HG03565 (cell line): ENCODE data around the gene CHP2.
"Not testable (repeated sequence)": the region's sequence is repeated elsewhere in the genome, so short reads cannot be mapped to it uniquely, and the experiment has no call there.

Experiments
- ATAC-seq: cut with Tn5 transposase; IDR thresholded peaks from one replicate; pipeline ENCODE4 v1.9.1; 2021; ENCODE audit warnings: mild to moderate bottlenecking, moderate library complexity; ENCODE audit not compliant: unreplicated experiment

CHP2 gene

DNA sequence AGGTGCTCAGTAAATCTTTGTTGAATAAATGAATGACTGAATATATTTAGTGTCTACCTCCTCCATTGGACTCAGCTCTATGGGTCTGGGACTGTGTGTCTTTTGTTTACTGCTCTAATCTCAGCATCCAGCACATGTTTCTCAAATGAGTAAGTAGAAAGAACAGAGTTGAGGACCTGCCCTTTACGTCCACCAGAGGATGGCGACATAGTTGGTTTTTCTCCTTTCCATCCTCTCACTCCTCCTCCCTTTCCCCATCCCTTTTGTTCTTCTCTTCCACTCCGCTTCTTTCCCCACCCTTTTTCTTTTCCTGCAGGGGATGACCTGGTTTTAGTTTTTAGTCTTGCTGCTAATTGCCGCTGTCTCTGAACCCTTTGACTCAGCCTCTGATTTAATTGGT lies 12.1 kb upstream of the CHP2 start:
- no peak for ATAC-seq

DNA sequence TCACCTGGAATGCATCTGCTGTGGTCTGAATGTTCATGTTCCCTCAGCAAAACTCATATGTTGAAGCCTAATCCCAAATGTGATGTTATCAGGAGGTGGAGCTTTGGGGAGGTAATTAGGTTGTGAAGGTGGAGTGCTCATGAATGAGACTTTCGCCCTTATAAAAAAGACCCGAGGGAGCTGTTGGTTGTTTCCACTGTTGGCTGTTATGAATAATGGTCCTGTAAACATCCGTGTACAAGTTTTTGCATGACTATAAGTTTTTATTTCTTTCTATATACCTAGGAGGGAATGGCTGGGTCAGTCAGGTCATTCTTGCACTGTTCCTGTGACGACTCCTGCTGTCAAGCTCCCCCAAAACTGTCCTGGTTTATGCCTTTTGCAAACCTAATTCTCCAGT lies 9.6 kb upstream of the CHP2 start:
- no peak for ATAC-seq

DNA sequence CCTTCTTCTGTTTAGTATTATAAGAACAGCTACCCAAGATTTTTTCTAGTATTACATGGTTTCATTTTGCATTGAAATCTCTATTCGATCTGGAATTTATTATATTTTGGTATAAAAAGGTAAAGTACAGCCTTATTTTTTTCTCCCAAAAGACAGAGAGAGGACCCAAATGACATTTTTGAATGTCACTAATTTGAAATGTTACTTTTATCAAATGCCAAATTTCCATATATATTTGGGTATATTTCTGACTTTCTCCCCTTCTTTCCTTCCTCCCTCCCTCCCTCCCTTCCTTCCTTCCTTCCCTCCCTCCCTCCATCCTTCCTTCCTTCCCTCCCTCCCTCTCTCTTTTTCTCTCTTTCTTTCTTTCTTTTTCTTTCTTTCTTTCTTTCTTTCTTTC lies 6.2 kb upstream of the CHP2 start:
- ATAC-seq: no peak

DNA sequence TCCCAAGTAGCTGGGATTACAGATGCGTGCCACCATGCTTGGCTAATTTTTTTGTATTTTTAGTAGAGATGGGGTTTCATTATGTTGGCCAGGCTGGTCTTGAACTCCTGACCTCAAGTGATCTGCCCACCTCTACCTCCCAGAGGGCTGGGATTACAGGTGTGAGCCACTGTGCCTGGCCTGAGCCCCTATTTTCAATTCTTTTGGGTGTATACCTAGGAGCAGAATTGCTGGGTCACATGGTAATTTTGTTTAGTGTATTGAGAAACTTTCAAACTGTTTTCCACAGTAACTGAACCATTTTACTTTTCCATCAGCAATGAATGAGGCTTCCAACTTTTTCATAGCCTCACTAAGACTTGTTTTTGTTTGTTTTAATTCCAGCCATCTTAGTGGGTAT lies 3.8 kb upstream of the CHP2 start:
- not testable (repeated sequence) for ATAC-seq

DNA sequence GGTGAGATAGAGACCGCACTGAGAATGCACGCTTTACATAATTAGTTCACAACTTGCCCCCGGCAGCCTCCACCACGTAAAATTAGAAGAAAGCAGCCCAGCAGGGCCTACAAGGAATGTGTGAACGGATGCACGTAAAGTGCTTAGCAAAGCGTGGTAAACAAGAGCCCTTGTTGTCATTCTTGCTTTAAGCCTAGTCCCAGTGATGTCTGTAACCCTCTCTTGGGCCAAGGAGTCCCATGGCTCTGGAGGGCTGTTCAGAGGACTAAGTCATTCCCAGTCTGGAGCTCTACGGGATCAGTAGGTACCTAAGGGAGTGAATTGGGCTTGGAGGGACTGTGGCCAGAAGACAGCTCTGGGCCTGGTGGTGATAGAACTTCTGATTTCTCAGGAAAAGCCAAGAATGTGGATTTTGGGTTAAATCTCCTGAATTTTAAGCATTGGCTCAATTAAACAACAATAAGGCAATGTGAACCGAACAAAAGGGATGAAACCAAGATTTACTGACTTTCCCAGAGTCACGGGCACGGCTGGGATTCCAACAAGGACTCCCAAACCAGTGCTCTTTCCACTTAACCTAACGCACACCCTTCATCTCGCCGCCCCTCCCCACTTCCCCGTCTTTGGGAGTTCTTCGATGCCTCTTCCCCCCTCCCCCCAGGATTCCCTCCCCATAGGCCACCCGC lies 775 bp upstream of the CHP2 start:
- no peak for ATAC-seq

DNA sequence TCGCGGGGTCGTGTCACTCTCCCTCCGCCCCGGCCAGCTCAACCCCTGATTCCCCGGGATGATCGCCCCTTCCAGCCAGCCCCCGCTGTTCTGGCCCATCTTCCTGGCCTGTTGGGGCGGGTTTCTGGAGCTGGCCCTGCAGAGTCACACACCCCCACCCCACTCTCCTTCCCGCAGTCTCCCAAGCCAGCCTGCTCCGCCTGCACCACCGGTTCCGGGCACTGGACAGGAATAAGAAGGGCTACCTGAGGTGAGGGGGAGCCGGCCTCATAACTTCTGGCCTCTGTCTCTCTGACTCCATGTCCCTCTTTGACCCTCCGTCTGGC lies 621 bp downstream of the CHP2 start:
- no peak for ATAC-seq

DNA sequence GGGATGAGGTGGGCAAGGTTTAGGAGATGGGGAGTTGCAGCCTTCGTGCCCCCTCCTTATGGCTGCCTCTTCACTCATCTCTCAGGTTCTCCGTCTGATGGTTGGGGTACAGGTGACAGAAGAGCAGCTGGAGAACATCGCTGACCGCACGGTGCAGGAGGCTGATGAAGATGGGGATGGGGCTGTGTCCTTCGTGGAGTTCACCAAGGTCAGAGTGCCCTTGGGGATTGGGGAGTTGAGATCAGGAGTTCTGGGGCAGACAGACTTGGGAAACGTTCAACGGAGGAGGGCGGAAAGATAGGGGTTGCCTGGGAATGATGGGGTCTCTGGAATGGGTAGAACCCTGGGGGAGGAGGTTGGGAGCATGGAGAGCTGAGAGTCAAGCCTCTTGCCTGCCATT lies 2.3 kb downstream of the CHP2 start:
- ATAC-seq: no peak

DNA sequence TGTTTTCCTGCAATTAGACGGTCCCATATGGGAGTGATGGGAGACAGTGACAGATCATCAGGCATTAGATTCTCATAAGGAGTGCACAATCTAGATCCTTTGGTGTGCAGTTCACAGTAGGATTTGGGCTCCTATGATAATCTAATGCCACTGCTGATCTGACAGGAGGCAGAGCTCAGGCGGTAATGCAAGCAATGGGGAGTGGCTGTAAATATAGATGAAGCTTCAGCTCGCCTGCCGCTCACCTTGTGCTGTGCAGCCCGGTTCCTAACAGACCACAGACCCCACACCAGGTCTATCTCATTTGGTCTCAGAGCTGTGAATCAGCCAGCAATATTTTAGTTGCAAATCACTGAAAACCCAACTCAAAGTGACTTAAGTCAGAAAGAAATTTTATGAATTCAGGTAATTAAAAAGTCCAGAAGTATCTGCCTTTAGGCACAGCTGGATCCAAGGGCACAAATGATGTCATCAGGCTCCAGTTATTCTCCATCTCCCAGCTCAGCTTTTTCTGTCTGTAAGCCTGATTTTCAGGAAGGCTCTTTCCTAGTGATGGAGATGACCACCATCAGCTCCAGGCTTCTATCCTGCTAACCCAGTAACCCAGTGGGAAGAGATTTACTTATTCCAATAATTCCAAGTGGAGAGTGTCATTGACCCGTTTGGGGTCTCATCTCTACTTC lies 3.3 kb downstream of the CHP2 start:
- ATAC-seq: no peak

DNA sequence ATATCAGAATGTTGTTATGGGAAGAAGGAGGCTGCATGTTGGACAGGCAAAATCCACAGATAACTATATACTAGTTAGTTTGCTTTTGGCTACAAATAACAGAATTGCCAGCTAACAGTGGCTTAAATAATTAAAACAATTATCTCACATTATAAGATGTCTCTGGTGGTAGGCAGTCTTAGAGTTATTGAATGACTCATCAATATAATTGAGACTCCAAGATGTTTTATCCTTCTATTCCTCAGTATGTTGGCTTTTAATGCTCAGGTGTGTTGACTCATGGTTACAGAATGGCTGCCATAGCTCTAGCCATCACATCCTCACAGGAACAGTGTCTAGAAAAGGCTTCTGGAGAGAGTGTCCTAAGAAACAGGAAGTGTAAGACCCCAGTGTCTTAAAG lies 11.1 kb downstream of the CHP2 start:
- no peak for ATAC-seq

DNA sequence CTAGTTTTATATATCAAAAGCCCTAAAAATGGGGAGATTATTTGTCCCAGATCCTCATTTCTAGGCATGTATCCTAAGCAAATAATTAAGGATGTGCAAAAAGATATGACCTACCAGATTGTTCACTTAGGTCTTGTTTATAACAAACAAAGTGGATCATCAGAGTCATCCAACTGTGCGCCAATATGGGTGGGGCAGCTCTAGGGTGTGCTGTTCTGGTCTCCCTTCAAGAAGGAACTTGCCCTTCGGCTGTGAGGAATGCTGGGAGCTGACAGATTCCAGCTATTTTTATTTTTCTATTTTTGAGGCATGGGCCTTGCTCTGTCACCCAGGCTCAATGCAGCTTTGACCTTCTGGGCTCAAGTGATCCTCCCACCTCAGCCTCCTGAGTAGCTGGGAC lies 13.8 kb downstream of the CHP2 start:
- no peak for ATAC-seq

DNA sequence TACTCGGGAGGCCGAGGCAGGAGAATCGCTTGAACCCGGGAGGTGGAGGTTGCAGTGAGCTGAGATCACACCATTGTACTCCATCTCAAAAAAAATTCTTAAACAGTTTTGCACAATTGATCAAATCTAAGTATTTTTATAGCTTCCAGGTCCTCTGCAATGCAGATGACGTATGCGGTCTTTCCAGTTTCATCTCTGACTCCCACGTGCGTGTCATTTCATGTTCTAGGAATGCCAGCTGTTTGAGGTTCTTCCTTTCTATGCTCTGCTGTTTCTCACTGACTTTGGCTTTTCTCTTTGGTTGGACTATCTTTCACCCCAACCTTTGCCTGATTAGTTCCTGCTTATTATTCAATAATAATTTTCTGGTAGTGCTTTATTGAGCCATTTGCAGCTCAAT lies 16.2 kb downstream of the CHP2 start:
- ATAC-seq: no peak

DNA sequence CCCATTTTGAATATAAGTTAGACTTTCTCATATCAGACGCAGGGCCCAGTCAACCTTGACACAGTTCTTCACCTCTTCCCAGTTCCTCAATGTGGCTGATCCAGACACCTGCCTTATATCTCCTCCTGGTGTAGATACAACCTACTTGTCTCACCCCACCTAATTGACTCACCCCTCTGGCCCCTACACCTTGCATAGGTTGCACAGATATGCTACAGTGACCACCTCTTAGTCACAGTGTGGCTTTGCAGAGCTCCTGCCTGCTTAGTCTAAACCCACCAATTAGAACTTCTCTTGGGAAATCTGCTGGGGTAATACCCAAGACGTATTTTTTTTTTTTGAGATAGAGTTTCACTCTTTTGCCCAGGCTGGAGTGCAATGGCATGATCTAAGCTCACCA lies 16.8 kb downstream of the CHP2 start:
- ATAC-seq: no peak

DNA sequence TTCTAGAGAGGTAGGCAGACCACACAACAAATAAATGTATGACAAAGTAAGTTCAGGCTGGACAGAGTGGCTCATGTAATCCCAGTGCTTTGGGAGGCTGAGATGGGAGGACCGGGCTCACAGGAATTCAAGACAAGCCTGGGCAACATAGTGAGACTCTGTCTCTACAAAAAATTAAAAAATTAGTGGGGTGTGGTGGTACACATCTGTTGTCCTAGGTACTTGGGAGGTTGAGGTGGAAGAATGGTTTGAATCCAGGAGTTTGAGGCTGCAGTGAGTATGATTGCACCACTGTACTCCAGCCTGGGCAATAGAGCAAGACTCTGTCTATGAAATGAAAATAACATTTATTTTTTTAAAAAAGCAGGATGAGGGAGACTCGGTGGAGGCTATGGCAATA lies 18.5 kb downstream of the CHP2 start:
- no peak for ATAC-seq

DNA sequence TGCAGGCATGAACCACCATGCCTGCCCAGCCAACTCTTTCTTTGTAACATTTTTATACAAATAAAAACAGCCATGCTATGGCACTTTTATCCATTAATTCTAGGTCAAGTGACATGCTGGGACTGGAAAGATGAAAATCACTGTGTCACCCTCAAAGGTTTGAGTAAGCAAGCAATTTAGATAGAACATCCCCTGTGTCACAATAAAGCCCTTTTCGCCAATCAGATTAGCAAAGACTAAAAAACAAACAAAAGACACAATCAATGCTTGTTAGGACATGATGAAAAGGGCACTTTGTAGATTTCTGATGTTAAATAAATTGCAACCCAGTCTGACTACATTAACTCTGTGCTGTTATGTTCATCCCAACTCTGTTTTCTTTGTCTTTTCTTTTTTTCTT lies 26.4 kb downstream of the CHP2 start:
- ATAC-seq: no peak

DNA sequence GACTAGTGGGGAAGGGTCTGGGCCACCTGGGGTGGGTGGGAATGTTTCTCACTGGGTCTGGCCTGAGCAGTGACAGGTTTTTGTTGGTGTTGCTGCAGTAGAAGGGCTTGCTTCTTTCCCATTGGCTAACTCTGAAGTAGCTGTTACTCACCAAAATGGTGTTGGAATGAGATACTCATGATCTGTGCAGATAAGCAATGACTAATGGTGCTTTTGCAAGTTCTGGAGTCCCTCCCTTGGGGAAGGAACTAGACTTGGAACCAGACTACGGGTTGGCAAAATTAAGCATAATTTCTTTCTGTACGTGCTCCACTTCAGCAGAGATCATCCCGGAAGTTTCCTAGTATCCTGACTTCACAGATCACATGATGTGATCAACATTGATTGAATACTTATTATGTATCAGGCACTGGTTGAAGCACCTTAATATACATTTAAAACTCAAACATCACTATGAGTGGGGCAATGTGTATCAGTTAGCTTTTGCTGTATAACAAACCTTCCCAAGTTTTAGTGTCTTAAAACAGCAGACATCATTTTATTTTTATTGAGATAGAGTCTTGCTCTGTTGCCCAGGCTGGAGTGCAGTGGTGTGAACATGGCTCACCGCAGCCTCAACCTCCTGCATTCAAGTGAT lies 30.1 kb downstream of the CHP2 start:
- no peak for ATAC-seq

DNA sequence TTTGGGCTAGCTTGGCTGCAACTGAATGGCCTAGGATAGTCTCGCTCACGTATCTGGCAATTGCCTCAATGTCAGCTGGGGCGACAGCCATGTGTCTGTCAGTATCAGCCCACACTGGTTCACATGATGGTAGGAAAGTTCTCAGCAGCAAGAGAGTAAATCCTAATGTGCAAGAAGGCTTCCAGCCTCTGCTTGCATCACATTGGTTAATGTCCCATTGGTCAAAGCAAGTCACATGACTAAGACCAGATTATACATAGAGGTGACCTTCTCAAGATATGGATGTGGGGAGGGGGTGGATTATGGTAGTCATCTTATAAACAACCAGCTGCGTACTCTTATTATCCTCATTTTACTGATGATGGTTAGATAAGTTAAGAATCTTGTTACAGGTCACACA lies 31.0 kb downstream of the CHP2 start:
- no peak for ATAC-seq

DNA sequence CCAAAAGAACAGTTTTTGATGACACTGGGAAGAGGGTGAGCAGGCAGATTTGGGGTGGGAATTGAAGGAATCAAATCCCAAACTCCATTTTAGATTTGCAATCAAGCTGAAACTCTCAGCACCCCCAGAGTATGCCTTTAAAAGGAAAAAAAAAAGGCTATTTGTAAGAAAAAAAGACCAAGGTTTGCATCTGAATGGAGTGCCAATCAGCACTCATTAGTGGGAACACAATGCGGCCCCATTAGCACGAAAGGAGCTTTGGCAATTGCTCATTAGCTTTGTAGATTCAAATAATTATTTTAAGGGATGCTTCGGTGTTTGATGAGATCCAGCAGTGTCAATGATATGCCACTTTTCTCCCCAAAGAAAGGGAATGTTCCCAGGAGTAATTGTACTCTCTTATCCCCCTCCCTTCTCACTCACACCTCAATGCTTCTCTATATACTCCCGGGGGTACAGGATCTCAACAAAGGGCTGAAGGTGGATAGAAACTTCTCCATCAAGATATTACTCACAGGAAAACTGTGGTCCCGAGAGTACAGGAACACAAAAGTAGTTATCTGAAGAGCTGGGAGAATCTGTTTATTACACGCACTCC lies 32.2 kb downstream of the CHP2 start:
- ATAC-seq: no peak

DNA sequence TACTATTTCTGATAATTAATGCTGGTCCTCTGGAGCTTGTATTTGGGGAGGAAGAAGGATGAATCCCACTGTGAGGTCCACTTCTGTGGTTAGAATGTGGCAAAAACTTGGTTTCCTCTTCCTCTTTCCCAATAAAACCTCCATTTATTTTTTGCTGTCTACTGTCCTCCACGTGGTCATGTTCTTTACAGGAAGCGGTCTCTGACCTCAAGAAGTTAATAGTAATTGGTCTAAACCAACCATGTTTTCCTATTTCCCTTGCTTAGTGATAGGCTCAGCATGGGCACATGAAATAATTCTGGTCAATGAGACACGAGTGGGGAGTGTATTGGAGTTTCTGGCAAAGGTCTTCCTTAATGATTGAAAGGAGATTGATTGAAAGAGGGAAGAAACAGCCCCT lies 33.9 kb downstream of the CHP2 start:
- no peak for ATAC-seq

DNA sequence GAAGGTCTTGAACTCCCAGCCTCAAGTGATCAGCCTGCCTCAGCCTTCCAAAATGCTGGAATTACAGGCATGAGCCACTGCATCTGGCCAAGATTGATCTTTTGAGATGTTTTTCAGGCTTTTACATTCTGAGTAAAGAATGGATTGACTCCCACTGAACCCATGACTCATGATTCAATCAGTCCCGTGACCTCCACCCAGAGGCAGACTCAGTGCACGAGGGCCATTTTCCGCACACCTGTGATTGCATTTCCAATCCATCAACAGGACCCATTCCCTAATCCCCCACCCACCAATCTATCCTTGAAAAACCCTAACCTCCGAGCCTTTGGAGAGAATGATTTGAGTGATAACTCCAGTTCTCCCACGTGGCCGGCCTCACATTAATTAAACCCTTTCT lies 40.6 kb downstream of the CHP2 start:
- ATAC-seq: no peak

DNA sequence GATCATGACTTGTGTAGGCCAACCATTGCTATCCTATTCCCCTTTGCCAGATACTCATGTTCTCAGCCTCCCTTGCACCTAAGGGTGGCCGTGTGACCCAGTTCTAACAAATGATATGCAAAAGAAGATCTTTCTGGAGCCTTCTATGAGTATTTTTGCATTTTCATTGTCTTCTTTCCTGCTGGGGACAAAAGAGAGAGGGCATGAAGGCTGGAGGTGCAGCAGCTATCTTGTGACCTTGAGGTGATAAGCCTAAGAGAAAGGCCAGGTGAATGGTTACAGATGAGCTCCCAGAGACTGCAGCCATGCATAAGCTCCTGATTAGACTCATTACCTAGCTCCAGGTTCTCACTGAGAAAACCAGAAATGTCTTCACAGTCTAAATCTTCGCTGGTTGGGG lies 42.1 kb downstream of the CHP2 start:
- ATAC-seq: no peak

DNA sequence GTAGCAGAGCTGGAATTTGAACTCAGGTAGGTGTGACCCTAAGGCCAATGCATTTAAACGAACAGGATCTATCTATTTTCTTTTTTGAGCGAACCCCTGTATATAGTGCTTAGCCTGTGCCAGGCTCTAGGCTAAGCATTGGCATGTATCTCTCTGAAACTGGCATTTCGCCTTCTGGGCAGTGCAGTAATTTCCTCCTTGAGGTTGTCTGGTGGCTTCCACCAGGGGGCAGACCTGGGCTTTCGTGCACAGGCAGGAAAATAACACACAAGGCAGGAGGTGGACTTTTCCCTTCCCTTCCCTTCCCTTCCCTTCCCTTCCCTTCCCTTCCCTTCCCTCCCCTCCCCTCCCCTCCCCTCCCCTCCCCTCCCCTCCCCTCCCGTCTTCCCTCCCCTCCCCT lies 46.6 kb downstream of the CHP2 start:
- ATAC-seq: no peak

DNA sequence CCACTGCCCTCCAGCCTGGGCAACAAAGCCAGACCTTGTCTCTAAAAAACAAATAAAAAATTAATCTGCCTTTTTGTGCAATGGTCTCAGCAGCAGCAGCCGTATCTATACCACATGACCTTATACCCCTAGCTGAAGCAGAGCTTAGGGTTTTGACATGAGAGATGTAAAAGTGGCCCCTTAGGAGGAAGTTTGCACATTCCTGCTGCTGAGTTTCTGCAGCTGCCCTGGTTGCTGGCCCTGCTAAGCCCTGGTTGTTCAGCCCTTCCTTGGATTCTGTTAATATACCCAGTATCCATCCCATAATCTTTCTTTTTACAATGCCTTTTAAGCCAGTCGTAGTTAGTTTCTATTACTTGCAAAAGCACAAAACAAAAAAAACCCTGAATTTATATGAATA lies 48.0 kb downstream of the CHP2 start:
- no peak for ATAC-seq
